ENCODE data around the gene TYW1.
"Not testable (repeated sequence)": the region's sequence is repeated elsewhere in the genome, so short reads cannot be mapped to it uniquely, and the experiment has no call there.

Gene TYW1

GRCh38 chr7:67205772-67206171, 209.1 kb downstream of the TYW1 start:
- not testable (repeated sequence) for H3K4me1 ChIP-seq (ENCODE audit: insufficient read depth, low read length); H3K9me3 ChIP-seq (ENCODE audit: insufficient read depth, low read depth, low read length); H3K27ac ChIP-seq (ENCODE audit: low read depth, low read length); H3K9ac ChIP-seq (ENCODE audit: low read depth, low read length); H3K36me3 ChIP-seq (ENCODE audit: insufficient read depth, low read length); H3K4me3 ChIP-seq (ENCODE audit: low read length); H3K27me3 ChIP-seq (ENCODE audit: insufficient read depth, low read length)
- WGBS: 98% methylated on average over 1 of the region's 2 CpGs

- H3K27ac ChIP-seq (ENCODE audit: low read depth, low read length): no peak overlapping the region
- no peaks in the 10 kb centered on the region for H3K9me3 ChIP-seq (ENCODE audit: insufficient read depth, low read depth, low read length)
- H3K4me3 ChIP-seq (ENCODE audit: low read length): no peak overlapping the region
- no peaks in the 10 kb centered on the region for H3K4me1 ChIP-seq (ENCODE audit: insufficient read depth, low read length)
- 98% methylated on average over 3 of the region's 5 CpGs for WGBS
- H3K9ac ChIP-seq (ENCODE audit: low read depth, low read length): no peak overlapping the region
- no peaks in the 10 kb centered on the region for H3K36me3 ChIP-seq (ENCODE audit: insufficient read depth, low read length)
- H3K27me3 ChIP-seq (ENCODE audit: insufficient read depth, low read length): no peaks in the 10 kb centered on the region
Observed at GRCh38 chr7:67206452-67206851, 209.8 kb downstream of the TYW1 start.

- H3K9me3 ChIP-seq (ENCODE audit: insufficient read depth, low read depth, low read length); H3K4me1 ChIP-seq (ENCODE audit: insufficient read depth, low read length); H3K9ac ChIP-seq (ENCODE audit: low read depth, low read length); H3K27ac ChIP-seq (ENCODE audit: low read depth, low read length); H3K27me3 ChIP-seq (ENCODE audit: insufficient read depth, low read length); H3K36me3 ChIP-seq (ENCODE audit: insufficient read depth, low read length); H3K4me3 ChIP-seq (ENCODE audit: low read length): not testable (repeated sequence)
- 100% methylated on average over 1 of the region's 4 CpGs for WGBS
Observed at GRCh38 chr7:67208656-67209055, 212.0 kb downstream of the TYW1 start.

- Histone ChIP-seq H3K27me3 (ENCODE audit: insufficient read depth, low read length) (no peaks in the 10 kb centered on the region), H3K4me3 (ENCODE audit: low read length) (no peak overlapping the region), H3K9me3 (ENCODE audit: insufficient read depth, low read depth, low read length) (no peaks in the 10 kb centered on the region), H3K36me3 (ENCODE audit: insufficient read depth, low read length) (no peaks in the 10 kb centered on the region), H3K4me1 (ENCODE audit: insufficient read depth, low read length) (no peaks in the 10 kb centered on the region), H3K27ac (ENCODE audit: low read depth, low read length) (no peak overlapping the region), H3K9ac (ENCODE audit: low read depth, low read length) (no peak overlapping the region)
- WGBS: 98% methylated on average over 3 of the region's 4 CpGs
Observed at GRCh38 chr7:67209256-67209655, 212.6 kb downstream of the TYW1 start.

- Histone ChIP-seq H3K9me3 (ENCODE audit: insufficient read depth, low read depth, low read length) (no peaks in the 10 kb centered on the region), H3K4me1 (ENCODE audit: insufficient read depth, low read length) (no peaks in the 10 kb centered on the region), H3K27ac (ENCODE audit: low read depth, low read length) (no peak overlapping the region), H3K9ac (ENCODE audit: low read depth, low read length) (no peak overlapping the region), H3K27me3 (ENCODE audit: insufficient read depth, low read length) (no peaks in the 10 kb centered on the region), H3K4me3 (ENCODE audit: low read length) (no peak overlapping the region), H3K36me3 (ENCODE audit: insufficient read depth, low read length) (no peaks in the 10 kb centered on the region)
- WGBS: 73% methylated on average over 5 of the region's 7 CpGs
Observed at GRCh38 chr7:67210567-67210966, 213.9 kb downstream of the TYW1 start.

- H3K36me3 ChIP-seq (ENCODE audit: insufficient read depth, low read length); H3K27ac ChIP-seq (ENCODE audit: low read depth, low read length); H3K4me3 ChIP-seq (ENCODE audit: low read length); H3K9me3 ChIP-seq (ENCODE audit: insufficient read depth, low read depth, low read length); H3K9ac ChIP-seq (ENCODE audit: low read depth, low read length); H3K27me3 ChIP-seq (ENCODE audit: insufficient read depth, low read length); H3K4me1 ChIP-seq (ENCODE audit: insufficient read depth, low read length): not testable (repeated sequence)
- WGBS: 86% methylated on average over 9 of the region's 10 CpGs
Observed at GRCh38 chr7:67211650-67212330, 215.2 kb downstream of the TYW1 start.

- WGBS: 91% methylated on average over 7 of the region's 7 CpGs
Observed at GRCh38 chr7:67213038-67213437, 216.4 kb downstream of the TYW1 start.

GRCh38 chr7:67223551-67223950, 226.9 kb downstream of the TYW1 start:
- no CpG with 5 or more reads among the region's 2 CpGs for WGBS
- not testable (repeated sequence) for H3K27ac ChIP-seq (ENCODE audit: low read depth, low read length)

More at GRCh38 chr7:67213038-67213437, 216.4 kb downstream of the TYW1 start:
- not testable (repeated sequence) for H3K9ac ChIP-seq (ENCODE audit: low read depth, low read length); H3K36me3 ChIP-seq (ENCODE audit: insufficient read depth, low read length); H3K27ac ChIP-seq (ENCODE audit: low read depth, low read length); H3K27me3 ChIP-seq (ENCODE audit: insufficient read depth, low read length); H3K4me3 ChIP-seq (ENCODE audit: low read length); H3K4me1 ChIP-seq (ENCODE audit: insufficient read depth, low read length); H3K9me3 ChIP-seq (ENCODE audit: insufficient read depth, low read depth, low read length)

GRCh38 chr7:67226340-67226907, 229.8 kb downstream of the TYW1 start:
- 88% methylated on average over 1 of the region's 5 CpGs for WGBS
- not testable (repeated sequence) for H3K4me1 ChIP-seq (ENCODE audit: insufficient read depth, low read length); H3K27me3 ChIP-seq (ENCODE audit: insufficient read depth, low read length); H3K27ac ChIP-seq (ENCODE audit: low read depth, low read length); H3K9ac ChIP-seq (ENCODE audit: low read depth, low read length); H3K36me3 ChIP-seq (ENCODE audit: insufficient read depth, low read length); H3K4me3 ChIP-seq (ENCODE audit: low read length); H3K9me3 ChIP-seq (ENCODE audit: insufficient read depth, low read depth, low read length)

More at GRCh38 chr7:67223551-67223950, 226.9 kb downstream of the TYW1 start:
- not testable (repeated sequence) for H3K36me3 ChIP-seq (ENCODE audit: insufficient read depth, low read length); H3K9ac ChIP-seq (ENCODE audit: low read depth, low read length); H3K4me3 ChIP-seq (ENCODE audit: low read length); H3K27me3 ChIP-seq (ENCODE audit: insufficient read depth, low read length); H3K4me1 ChIP-seq (ENCODE audit: insufficient read depth, low read length); H3K9me3 ChIP-seq (ENCODE audit: insufficient read depth, low read depth, low read length)

- not testable (repeated sequence) for H3K4me3 ChIP-seq (ENCODE audit: low read length); H3K9ac ChIP-seq (ENCODE audit: low read depth, low read length); H3K4me1 ChIP-seq (ENCODE audit: insufficient read depth, low read length); H3K36me3 ChIP-seq (ENCODE audit: insufficient read depth, low read length); H3K27ac ChIP-seq (ENCODE audit: low read depth, low read length); H3K27me3 ChIP-seq (ENCODE audit: insufficient read depth, low read length); H3K9me3 ChIP-seq (ENCODE audit: insufficient read depth, low read depth, low read length)
- WGBS: no CpG with 5 or more reads among the region's 6 CpGs
Observed at GRCh38 chr7:67226967-67227366, 230.3 kb downstream of the TYW1 start.

- H3K27ac ChIP-seq (ENCODE audit: low read depth, low read length); H3K36me3 ChIP-seq (ENCODE audit: insufficient read depth, low read length); H3K27me3 ChIP-seq (ENCODE audit: insufficient read depth, low read length); H3K9me3 ChIP-seq (ENCODE audit: insufficient read depth, low read depth, low read length); H3K4me3 ChIP-seq (ENCODE audit: low read length); H3K4me1 ChIP-seq (ENCODE audit: insufficient read depth, low read length); H3K9ac ChIP-seq (ENCODE audit: low read depth, low read length): not testable (repeated sequence)
- WGBS: 85% methylated on average over 9 of the region's 9 CpGs
Observed at GRCh38 chr7:67229018-67229417, 232.4 kb downstream of the TYW1 start.

GRCh38 chr7:67230029-67230428, 233.4 kb downstream of the TYW1 start:
- whole genome bisulfite sequencing: no CpG with 5 or more reads among the region's 1 CpG
- not testable (repeated sequence) for H3K27me3 ChIP-seq (ENCODE audit: insufficient read depth, low read length); H3K36me3 ChIP-seq (ENCODE audit: insufficient read depth, low read length); H3K9me3 ChIP-seq (ENCODE audit: insufficient read depth, low read depth, low read length); H3K4me3 ChIP-seq (ENCODE audit: low read length); H3K9ac ChIP-seq (ENCODE audit: low read depth, low read length); H3K27ac ChIP-seq (ENCODE audit: low read depth, low read length); H3K4me1 ChIP-seq (ENCODE audit: insufficient read depth, low read length)
